H1 (cell line): ENCODE data around the gene TCF7L2. TPM values are rescaled to one million over a fixed set of nuclear protein-coding genes. Genes with fewer than 3 reads are reported as not detected.

Experiments used
- CHD7 ChIP-seq: fragments of 300-600 bp; sonication (generic); IDR thresholded peaks from 2 replicates; pipeline ENCODE4 v1.7.1; 2012; ENCODE audit warnings: low read length, moderate library complexity, mild to moderate bottlenecking, inconsistent platforms; ENCODE audit not compliant: insufficient replicate concordance
- CREB1 ChIP-seq: IDR thresholded peaks from 2 replicates; pipeline ENCODE4 v1.6.1; 2012; ENCODE audit warnings: inconsistent platforms
- HDAC2 ChIP-seq, 2 experiments: fragments of 300-600 bp in 1 of 2; sonication (generic) in 1 of 2; IDR thresholded peaks; 2 replicates each; pipeline ENCODE4 v1.6.1; 2011 to 2012; ENCODE audit warnings: low read depth in 2 of 2, low read length in 2 of 2, mild to moderate bottlenecking in 2 of 2, moderate library complexity in 2 of 2, borderline replicate concordance in 1 of 2, inconsistent platforms in 1 of 2
- NANOG ChIP-seq: IDR thresholded peaks from 2 replicates; pipeline ENCODE4 v1.6.1; 2011; ENCODE audit warnings: low read length, low read depth, mild to moderate bottlenecking, inconsistent platforms; ENCODE audit not compliant: insufficient read depth, poor library complexity, severe bottlenecking
- POU5F1 ChIP-seq: IDR thresholded peaks from 2 replicates; pipeline ENCODE4 v1.6.1; 2011; ENCODE audit warnings: low read depth, mild to moderate bottlenecking, low read length, moderate library complexity
- RBBP5 ChIP-seq: IDR thresholded peaks from 2 replicates; pipeline ENCODE4 v1.7.1; 2012; ENCODE audit warnings: low read depth, mild to moderate bottlenecking, inconsistent platforms, low read length, moderate library complexity, borderline replicate concordance
- RXRA ChIP-seq: IDR thresholded peaks from 2 replicates; pipeline ENCODE4 v1.6.1; 2011; ENCODE audit warnings: low read depth, mild to moderate bottlenecking, low read length, moderate library complexity; ENCODE audit not compliant: insufficient read depth
- SP1 ChIP-seq: IDR thresholded peaks from 2 replicates; pipeline ENCODE4 v1.6.1; 2011; ENCODE audit warnings: low read depth, low read length
- SP4 ChIP-seq: IDR thresholded peaks from 2 replicates; pipeline ENCODE4 v1.6.1; 2012; ENCODE audit warnings: low read length, inconsistent platforms
- polyA plus RNA-seq, 7 experiments: library from polyadenylated mRNA; depleted of rRNA in 3 of 7; stranded (reverse) in 5 of 7; unstranded in 2 of 7; fragments of >200 nt in 5 of 7; fragments of 200-250 nt in 2 of 7; gene quantifications; 1 replicate in 5 of 7; 2 replicates in 1 of 7; 4 replicates in 1 of 7; pipeline versions ENCODE4 v1.2.1 to v1.2.3, GENCODE V29; 2011 to 2013; ENCODE audit warnings: missing spikeins in 2 of 7, mixed read lengths in 2 of 7
- total RNA-seq: library from RNA; stranded (reverse); fragmentation: NEBNext Ultra II Directional; extraction: Animal tissue kit (Norgen Biotek cat#: 25700); gene quantifications from 2 replicates; pipeline ENCODE4 v1.2.1, GENCODE V29; 2021

TCF7L2 gene
- total and polyA plus RNA-seq, 2 of the 8 experiments (the other 6 are each of a cell fraction or from before 2014, with no cell fraction given), result 33.9 to 67.3 TPM

- TF ChIP-seq CHD7 (peak; percentile 91), POU5F1 (peak; percentile 54; the same call in 1 of the 2 replicates), HDAC2 (IDR thresholded peaks at IDR 0.05; ENCODE audit: borderline replicate concordance in 1 of 2, low read depth in 2 of 2, low read length in 2 of 2) (peak in 1 of 2 experiments; percentile 86; a peak in 1 of 4 replicates), SP1 (0 out of 2 replicates have a peak, but pooled peaks have one; percentile 11), NANOG (peak; percentile 93), SP4 (no peak), RXRA (peak; percentile 87), CREB1 (no peak), RBBP5 (no peak)
Measured at GRCh38 chr10:113135025-113135424, 185.0 kb downstream of the TCF7L2 start (continued).
